ENCODE data around the gene CALU. TPM values are rescaled to one million over a fixed set of nuclear protein-coding genes. Genes with fewer than 3 reads are reported as not detected.

The CALU gene
- total RNA-seq, 1 donor from 2014 or later: 144 TPM

GRCh38 chr7:128796327-128796726 lies 57.2 kb downstream of the CALU start:
- Mint-ChIP-seq H3K27ac (no peak overlapping the region), H3K27me3 (no peaks in the 10 kb centered on the region), H3K4me1 (ENCODE audit: unreplicated experiment) (no peaks in the 10 kb centered on the region), H3K9me3 (peaks cover 6% of the 10 kb centered on the region), H3K36me3 (peaks cover 23% of the 10 kb centered on the region), H3K4me3 (no peak overlapping the region)
- DNase-seq (ENCODE audit: extremely low spot score, unreplicated experiment): no peak
- no peak for TF ChIP-seq CTCF (conservative IDR thresholded peaks at IDR 0.05)

GRCh38 chr7:128799451-128799850 lies 60.3 kb downstream of the CALU start:
- Mint-ChIP-seq H3K27ac (no peak overlapping the region), H3K9me3 (peaks cover 6% of the 10 kb centered on the region), H3K4me3 (no peak overlapping the region), H3K27me3 (no peaks in the 10 kb centered on the region), H3K36me3 (peaks cover 24% of the 10 kb centered on the region), H3K4me1 (ENCODE audit: unreplicated experiment) (no peaks in the 10 kb centered on the region)
- no peak for DNase-seq (ENCODE audit: extremely low spot score, unreplicated experiment)
- no peak for TF ChIP-seq CTCF (conservative IDR thresholded peaks at IDR 0.05)

- Mint-ChIP-seq H3K27me3 (no peaks in the 10 kb centered on the region), H3K36me3 (peaks cover 22% of the 10 kb centered on the region)
- TF ChIP-seq CTCF (conservative IDR thresholded peaks at IDR 0.05): no peak
These were observed 61.4 kb downstream of the CALU start for GRCh38 chr7:128800567-128800966.

GRCh38 chr7:128801003-128801402 lies 61.8 kb downstream of the CALU start:
- H3K27ac Mint-ChIP-seq: no peak overlapping the region
- TF ChIP-seq CTCF (conservative IDR thresholded peaks at IDR 0.05): no peak
- peaks cover 6% of the 10 kb centered on the region for H3K9me3 Mint-ChIP-seq
- no peaks in the 10 kb centered on the region for H3K27me3 Mint-ChIP-seq
- peaks cover 19% of the 10 kb centered on the region for H3K36me3 Mint-ChIP-seq
- DNase-seq (ENCODE audit: extremely low spot score, unreplicated experiment): no peak
- no peaks in the 10 kb centered on the region for H3K4me1 Mint-ChIP-seq (ENCODE audit: unreplicated experiment)
- H3K4me3 Mint-ChIP-seq: no peak overlapping the region

More at GRCh38 chr7:128800567-128800966, 61.4 kb downstream of the CALU start:
- DNase-seq (ENCODE audit: extremely low spot score, unreplicated experiment): no peak
- Mint-ChIP-seq H3K4me3 (no peak overlapping the region), H3K4me1 (ENCODE audit: unreplicated experiment) (no peaks in the 10 kb centered on the region), H3K9me3 (peaks cover 6% of the 10 kb centered on the region), H3K27ac (no peak overlapping the region)

- TF ChIP-seq CTCF (conservative IDR thresholded peaks at IDR 0.05): no peak
- Mint-ChIP-seq H3K4me3 (no peak overlapping the region), H3K36me3 (peaks cover 13% of the 10 kb centered on the region), H3K4me1 (ENCODE audit: unreplicated experiment) (no peaks in the 10 kb centered on the region), H3K27me3 (no peaks in the 10 kb centered on the region), H3K9me3 (peaks cover 6% of the 10 kb centered on the region), H3K27ac (no peak overlapping the region)
- DNase-seq (ENCODE audit: extremely low spot score, unreplicated experiment): no peak
These were observed 62.7 kb downstream of the CALU start for GRCh38 chr7:128801667-128802418.

Data from type B pancreatic cell (in vitro differentiated cells).